ACC112 (cell line): Measurements from ENCODE around the gene STK33.
A peak's percentile ranks its signal among the peaks of the same experiment; 100 is the strongest.

Source experiments
- H2AFZ ChIP-seq: fragments of 200-600 bp; sonication (generic); one replicate; pipeline ENCODE4 v1.6.0; 2017; ENCODE audit warnings: antibody characterized with exemption, low read length; ENCODE audit not compliant: unreplicated experiment
- H3K27ac ChIP-seq: fragments of 200-600 bp; sonication (generic); 2 replicates; pipeline ENCODE4 v1.5.1; 2014; ENCODE audit warnings: low read depth, mild to moderate bottlenecking, antibody characterized with exemption, low read length, moderate library complexity
- H3K27me3 ChIP-seq: fragments of 200-600 bp; sonication (generic); 2 replicates; pipeline ENCODE4 v1.6.1; 2014; ENCODE audit warnings: mild to moderate bottlenecking, antibody characterized with exemption, low read length, moderate library complexity, mixed read lengths; ENCODE audit not compliant: insufficient read depth
- H3K36me3 ChIP-seq: fragments of 200-600 bp; sonication (generic); 2 replicates; pipeline ENCODE4 v1.6.1; 2016; ENCODE audit warnings: mild to moderate bottlenecking, antibody characterized with exemption, low read length, moderate library complexity, mixed read lengths; ENCODE audit not compliant: insufficient read depth
- H3K4me1 ChIP-seq: fragments of 200-600 bp; sonication (generic); one replicate; pipeline ENCODE4 v1.6.1; 2016; ENCODE audit warnings: low read length, mixed read lengths; ENCODE audit not compliant: insufficient read depth, unreplicated experiment, control insufficient read depth
- H3K4me3 ChIP-seq: fragments of 200-600 bp; sonication (generic); 2 replicates; pipeline ENCODE4 v1.5.1; 2014; ENCODE audit warnings: mild to moderate bottlenecking, low read depth, low read length
- H3K79me2 ChIP-seq: fragments of 200-600 bp; sonication (generic); one replicate; pipeline ENCODE4 v1.6.0; 2016; ENCODE audit warnings: low read length; ENCODE audit not compliant: control insufficient read depth, unreplicated experiment, insufficient read depth

The STK33 gene

DNA sequence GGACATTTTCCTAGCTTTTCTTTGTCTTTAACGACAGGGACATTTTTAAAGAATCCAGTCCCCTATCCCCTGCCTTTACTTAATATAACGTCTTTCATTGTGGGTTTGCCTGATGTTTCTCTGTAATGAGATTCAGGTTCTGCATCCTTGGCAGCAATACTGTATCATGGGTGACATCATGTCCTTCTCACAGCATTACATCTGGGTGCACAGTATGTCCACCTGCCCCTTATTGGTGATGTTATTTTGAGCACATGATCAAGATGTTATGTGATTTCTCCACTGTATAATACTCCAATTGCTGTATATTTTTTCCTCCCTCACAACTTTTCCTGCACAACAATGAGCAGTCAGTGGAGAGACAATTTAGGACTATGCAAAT lies 9.7 kb upstream of the STK33 start:
- no peak overlapping the region for H3K4me3 ChIP-seq
- peaks cover 25% of the 10 kb centered on the region for H3K4me1 ChIP-seq
- no peaks in the 10 kb centered on the region for H3K27me3 ChIP-seq
- H3K36me3 ChIP-seq = no peaks in the 10 kb centered on the region
- H3K79me2 ChIP-seq = no peaks in the 10 kb centered on the region
- H3K27ac ChIP-seq = peak overlapping the region; percentile 43; the same call in 1 of the 2 replicates
- no peak overlapping the region for H2AFZ ChIP-seq

DNA sequence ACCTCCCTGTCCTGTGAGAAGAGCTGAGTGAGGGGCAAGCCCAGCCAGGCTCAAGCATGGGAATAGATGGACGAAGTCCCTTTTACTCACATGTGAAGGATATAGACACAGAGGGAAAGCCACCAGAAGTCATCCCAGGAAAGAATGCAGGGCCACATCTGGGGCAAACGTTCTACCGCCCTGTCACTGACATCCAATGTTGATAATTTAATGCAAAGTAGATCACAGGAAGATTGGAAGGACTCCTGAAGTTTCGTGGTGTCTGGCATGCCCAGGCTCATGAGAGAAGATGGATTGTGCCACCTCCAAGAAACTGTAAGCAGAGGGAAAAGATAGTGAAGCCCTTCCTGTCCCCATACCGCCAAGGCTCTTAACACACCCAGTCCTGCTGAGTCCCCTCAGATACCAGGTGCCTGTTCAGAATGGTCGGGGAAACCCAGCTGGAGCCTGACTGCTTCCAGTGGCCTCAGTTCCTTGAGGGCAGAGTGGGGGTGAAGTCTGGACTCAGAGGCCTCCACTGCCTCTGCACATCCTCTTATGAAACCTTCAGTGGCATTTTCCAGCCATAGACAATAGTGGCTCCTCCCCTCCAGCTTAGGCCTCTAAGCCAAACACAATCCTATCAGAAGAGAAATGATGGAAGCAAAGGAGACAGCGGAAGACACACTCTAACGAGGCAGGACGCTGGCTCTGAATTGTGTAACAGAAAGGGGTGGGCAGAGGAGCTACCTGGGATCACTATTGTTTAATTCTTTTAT lies 7.5 kb upstream of the STK33 start:
- H2AFZ ChIP-seq = no peak overlapping the region
- H3K4me3 ChIP-seq = no peak overlapping the region
- H3K36me3 ChIP-seq = no peaks in the 10 kb centered on the region

DNA sequence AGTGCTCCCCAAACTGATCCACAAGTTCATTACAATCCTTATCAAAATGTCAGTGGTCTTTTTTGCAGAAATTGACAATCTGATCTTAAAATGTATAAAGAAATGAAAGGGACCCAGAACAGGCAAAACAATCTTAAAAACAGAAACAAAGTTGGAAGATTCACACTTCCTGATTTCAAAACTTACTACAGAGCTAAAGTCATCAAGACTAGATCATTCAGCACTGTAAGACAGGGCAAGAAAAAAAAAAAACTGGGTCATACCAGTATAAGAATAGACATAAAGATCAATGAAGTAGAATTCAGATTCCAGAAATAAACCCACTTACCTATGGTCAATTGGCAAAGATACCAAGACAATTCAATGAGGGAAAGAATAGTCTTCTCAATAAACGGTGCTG lies 4.5 kb upstream of the STK33 start:
- Histone ChIP-seq H2AFZ (no peak overlapping the region), H3K27me3 (peaks cover 22% of the 10 kb centered on the region), H3K4me3 (no peak overlapping the region), H3K79me2 (no peaks in the 10 kb centered on the region), H3K27ac (no peak overlapping the region), H3K36me3 (no peaks in the 10 kb centered on the region), H3K4me1 (peaks cover 7% of the 10 kb centered on the region)

More for the DNA sequence above, 7.5 kb upstream of the STK33 start:
- no peak overlapping the region for H3K27ac ChIP-seq
- H3K4me1 ChIP-seq = peaks cover 26% of the 10 kb centered on the region
- no peaks in the 10 kb centered on the region for H3K27me3 ChIP-seq
- no peaks in the 10 kb centered on the region for H3K79me2 ChIP-seq

DNA sequence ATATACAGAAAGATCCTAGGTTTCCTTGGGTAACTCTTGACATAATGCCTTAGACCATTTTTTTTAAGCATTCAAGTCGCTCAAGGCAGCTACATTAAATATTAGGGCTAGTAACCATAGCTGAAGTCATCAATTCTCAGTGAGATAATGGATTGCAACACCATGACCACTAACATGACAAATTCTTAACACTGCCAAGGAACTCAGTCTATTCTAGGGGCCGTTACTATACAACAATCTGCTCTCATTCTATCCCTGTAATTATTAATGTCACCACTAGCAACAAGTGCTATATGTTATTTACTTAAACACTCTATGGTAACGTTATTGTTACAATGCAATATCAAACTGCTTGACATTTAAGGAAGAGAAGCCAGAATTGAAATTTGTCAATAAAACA lies 3.2 kb upstream of the STK33 start:
- peak overlapping the region; percentile 21; the same call in 1 of the 2 replicates for H3K27ac ChIP-seq
- no peak overlapping the region for H3K4me3 ChIP-seq
- no peaks in the 10 kb centered on the region for H3K79me2 ChIP-seq
- H3K4me1 ChIP-seq = peaks cover 6% of the 10 kb centered on the region
- no peaks in the 10 kb centered on the region for H3K36me3 ChIP-seq
- H2AFZ ChIP-seq = no peak overlapping the region
- peaks cover 33% of the 10 kb centered on the region for H3K27me3 ChIP-seq

DNA sequence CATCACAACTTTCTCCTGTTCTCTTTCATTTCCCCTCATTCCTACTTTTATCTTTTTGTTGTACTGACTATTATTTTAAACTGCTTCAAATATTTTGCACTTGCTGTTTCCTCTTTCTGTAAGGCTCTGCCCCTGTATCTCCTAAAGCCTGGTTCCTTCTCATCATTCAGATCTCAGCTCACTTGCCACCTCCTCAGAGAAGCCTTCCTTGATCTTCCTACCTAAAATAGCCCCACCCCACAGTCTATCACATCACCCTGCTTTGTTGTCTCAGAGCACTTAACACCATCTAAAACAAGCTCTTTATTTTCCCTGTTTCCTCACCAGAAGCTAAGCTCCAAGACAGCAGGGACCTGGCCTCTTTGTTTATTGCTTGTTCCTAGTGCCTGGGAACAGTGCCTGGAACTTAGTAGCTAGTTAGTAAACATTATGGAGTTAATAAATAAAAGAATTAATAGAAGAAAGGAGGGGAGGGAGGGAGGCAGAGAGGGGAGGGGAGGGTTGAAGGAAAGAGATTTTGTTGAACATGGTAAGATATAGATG lies 2.5 kb upstream of the STK33 start:
- Histone ChIP-seq H3K27me3 (peaks cover 33% of the 10 kb centered on the region), H3K27ac (peak overlapping the region; percentile 14; the same call in 1 of the 2 replicates), H3K79me2 (no peaks in the 10 kb centered on the region), H3K4me1 (peaks cover 6% of the 10 kb centered on the region), H3K4me3 (no peak overlapping the region), H3K36me3 (no peaks in the 10 kb centered on the region), H2AFZ (no peak overlapping the region)

DNA sequence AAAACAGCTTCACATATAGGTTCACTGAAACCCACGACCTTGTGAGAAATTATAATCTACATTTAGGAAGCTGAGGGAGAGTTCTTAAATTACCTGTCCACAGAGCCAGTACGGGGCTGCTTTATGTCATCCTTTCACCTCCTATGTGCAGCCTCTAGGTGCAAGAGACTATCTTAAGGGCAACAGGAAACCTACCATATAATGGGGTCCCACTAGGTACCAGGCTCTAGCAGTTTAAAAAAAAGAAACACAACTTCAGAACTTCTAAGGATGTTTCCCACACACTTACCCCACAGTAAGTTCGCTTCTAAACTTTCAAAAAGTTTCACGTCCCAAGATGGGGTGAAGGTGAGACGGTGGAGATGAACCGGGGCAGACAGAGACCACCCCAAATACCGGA lies 573 bp downstream of the STK33 start:
- Histone ChIP-seq H3K79me2 (no peaks in the 10 kb centered on the region), H2AFZ (no peak overlapping the region), H3K36me3 (no peaks in the 10 kb centered on the region), H3K4me1 (peaks cover 6% of the 10 kb centered on the region), H3K27ac (no peak overlapping the region), H3K27me3 (peaks cover 45% of the 10 kb centered on the region), H3K4me3 (peak overlapping the region; percentile 71)

DNA sequence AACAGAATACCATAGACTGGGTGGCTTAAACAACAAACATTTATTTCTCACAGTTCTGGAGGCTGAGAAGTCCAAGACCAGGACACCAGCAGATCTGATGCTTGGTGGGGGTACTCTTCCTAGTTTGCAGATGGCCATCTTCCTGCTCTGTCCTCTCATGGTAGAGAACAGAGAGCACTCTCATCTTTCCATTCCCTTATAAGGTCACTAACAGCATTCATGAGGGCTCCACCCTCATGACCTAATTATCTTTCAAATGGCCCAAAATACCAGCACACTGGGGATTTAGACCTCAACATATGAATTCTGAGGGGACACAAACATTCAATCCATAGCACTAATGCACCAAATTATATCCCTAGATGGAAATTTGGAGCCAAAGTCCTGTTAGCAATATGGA lies 6.1 kb downstream of the STK33 start:
- Histone ChIP-seq H2AFZ (no peak overlapping the region), H3K27me3 (peaks cover 22% of the 10 kb centered on the region), H3K4me3 (no peak overlapping the region), H3K36me3 (no peaks in the 10 kb centered on the region), H3K79me2 (no peaks in the 10 kb centered on the region), H3K27ac (no peak overlapping the region), H3K4me1 (no peaks in the 10 kb centered on the region)

DNA sequence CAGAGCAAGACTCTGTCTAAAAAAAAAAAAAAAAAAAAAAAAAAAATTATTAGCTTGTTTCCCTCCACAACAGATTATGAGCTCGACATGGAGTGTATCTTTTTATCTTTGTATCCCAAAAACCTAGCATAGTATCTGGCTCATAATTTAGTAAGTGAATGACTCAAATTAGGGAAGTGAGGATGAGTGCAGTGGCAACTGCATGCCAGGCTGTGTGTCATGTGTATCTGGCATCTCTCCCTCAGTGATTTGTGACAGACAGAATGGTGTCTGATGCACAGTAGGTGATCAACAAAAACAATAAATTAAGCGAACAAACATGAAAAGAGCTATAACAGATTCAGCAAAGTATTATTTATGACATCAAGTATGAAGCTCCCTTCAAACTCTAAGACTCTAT lies 7.2 kb downstream of the STK33 start:
- H3K27ac ChIP-seq = no peak overlapping the region
- no peak overlapping the region for H3K4me3 ChIP-seq
- H3K4me1 ChIP-seq = no peaks in the 10 kb centered on the region
- no peaks in the 10 kb centered on the region for H3K36me3 ChIP-seq
- H3K27me3 ChIP-seq = peaks cover 16% of the 10 kb centered on the region
- H3K79me2 ChIP-seq = no peaks in the 10 kb centered on the region
- H2AFZ ChIP-seq = no peak overlapping the region

DNA sequence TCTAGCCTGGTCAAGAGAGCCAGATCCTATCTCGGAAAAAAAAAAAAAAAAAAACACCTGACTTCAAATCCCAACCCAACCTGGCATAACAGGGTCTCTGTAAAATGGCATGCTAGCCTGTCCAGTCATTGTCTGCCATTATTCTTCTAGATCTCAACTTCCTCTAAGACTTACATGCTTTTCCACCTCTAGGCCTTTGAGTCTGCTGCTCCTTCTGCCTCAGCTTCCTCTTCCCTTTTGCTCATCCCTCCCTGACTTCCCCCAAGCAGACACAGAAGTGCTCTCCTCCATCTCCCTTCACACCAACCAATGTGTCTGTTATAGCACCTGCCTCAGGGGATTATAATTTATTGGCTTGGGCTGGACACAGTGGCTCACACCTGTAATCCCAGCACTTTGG lies 7.8 kb downstream of the STK33 start:
- no peak overlapping the region for H3K27ac ChIP-seq
- H3K4me1 ChIP-seq = no peaks in the 10 kb centered on the region
- H3K27me3 ChIP-seq = peaks cover 16% of the 10 kb centered on the region
- no peaks in the 10 kb centered on the region for H3K79me2 ChIP-seq
- H3K4me3 ChIP-seq = no peak overlapping the region
- H3K36me3 ChIP-seq = no peaks in the 10 kb centered on the region
- no peak overlapping the region for H2AFZ ChIP-seq

DNA sequence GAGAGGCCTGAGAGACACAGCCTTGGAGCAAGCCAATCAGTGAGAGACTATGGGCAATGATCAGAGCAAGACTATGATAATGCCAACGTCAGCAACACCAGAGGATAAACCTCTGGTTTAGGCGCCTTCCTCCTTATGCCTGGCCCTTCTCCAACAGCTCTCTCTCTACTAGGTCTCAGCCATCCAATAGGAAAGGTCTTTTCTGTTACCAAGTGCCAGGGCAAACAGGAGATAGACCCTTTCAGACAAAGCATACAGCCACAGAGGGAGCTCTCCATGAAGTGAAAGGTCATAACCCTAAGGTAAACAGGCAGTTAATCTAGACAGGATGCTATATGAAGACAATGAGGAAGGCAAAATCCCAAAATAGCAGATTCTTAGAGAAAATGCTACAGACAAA lies 9.5 kb downstream of the STK33 start:
- H3K27ac ChIP-seq = no peak overlapping the region
- no peak overlapping the region for H2AFZ ChIP-seq

DNA sequence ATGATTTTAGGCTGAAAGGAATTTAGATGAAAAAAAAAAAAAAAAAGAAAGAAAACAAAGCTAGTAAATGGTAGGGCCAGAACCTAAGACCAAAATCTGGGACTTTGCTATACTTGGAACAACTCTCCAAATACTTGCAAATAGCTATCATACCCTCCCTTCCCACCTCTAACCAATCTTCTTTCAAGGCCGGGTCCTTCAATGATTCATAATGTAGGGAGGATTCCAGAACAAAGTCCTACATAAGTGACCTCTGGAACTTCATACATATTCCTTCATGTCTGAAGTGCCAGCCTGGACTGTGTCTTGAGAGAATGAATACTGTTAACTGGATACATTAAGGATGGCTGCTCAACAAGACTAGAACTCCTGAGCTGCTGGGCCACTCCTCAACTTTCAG lies 9.9 kb downstream of the STK33 start:
- Histone ChIP-seq H3K27me3 (peaks cover 7% of the 10 kb centered on the region; the same call in 1 of the 2 replicates), H3K4me1 (no peaks in the 10 kb centered on the region), H3K36me3 (no peaks in the 10 kb centered on the region), H3K79me2 (no peaks in the 10 kb centered on the region), H3K27ac (no peak overlapping the region), H3K4me3 (no peak overlapping the region), H2AFZ (no peak overlapping the region)

More for the DNA sequence above, 9.5 kb downstream of the STK33 start:
- Histone ChIP-seq H3K36me3 (no peaks in the 10 kb centered on the region), H3K4me3 (no peak overlapping the region), H3K79me2 (no peaks in the 10 kb centered on the region), H3K4me1 (no peaks in the 10 kb centered on the region), H3K27me3 (peaks cover 7% of the 10 kb centered on the region; the same call in 1 of the 2 replicates)
